ENCODE measurements around the gene ADCY2. TPM values are rescaled to one million over a fixed set of nuclear protein-coding genes. Genes with fewer than 3 reads are reported as not detected.

The ADCY2 gene
- total RNA-seq, 2 donors from 2014 or later: 8.3 to 15.1 TPM

DNA sequence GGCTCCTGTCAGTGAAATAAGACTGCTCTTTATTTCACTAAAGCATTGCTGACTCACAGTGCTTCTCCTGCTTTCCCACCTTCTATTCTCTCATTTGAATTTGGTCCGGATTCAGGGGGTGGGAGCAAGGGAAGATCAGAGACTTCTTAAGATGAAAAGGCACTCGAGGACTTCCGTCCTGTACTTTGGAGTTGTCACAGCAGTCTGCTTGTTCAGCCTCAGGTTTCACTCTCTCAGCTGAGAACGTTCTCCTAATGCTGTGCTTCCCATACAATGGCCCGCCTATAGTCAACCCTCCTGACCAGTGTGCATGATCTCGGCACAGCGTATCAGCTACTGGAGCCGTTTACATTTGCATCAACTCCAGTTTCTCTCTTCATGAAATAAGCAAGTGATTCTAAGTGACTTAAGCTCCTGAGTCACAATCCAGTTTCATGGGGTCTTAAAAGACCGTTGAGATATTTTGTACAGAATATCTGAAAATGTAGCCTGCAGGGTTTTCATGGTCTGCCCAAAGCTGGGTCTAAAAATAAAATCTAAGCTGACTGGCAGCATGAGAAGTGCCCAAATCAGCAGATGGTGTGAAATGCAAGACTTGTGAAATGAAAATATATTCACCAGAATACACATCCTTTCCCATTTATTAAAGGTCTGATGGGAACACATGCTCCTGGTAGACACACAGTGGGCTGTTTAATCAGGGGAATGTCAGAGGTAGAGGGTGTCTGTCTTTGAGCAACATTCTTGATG is 145.0 kb downstream of the ADCY2 start:
- no peak for DNase-seq (ENCODE audit: low spot score)

DNA sequence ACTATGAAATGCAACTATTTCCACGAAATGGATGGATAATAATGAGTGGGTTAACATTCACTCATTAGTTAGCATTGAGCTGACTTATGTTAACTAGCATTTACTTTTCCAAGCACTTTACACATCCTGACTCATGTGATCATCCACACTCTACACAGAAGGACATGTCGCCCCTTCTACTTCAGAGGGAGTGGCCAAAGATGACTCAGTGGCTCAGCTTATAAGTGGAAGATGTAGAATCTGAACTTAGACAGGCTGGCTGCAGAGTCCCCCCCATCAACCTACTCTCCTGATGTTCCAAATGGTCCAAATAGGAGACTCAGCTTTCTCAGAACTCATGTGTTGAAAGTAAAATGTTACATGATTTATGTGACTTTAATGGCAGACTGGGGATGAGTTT is 146.0 kb downstream of the ADCY2 start:
- intact Hi-C loops (cut with DNase I): no loop called here
- DNase-seq (ENCODE audit: low spot score): no peak

More for the DNA sequence above, 145.0 kb downstream of the ADCY2 start:
- intact Hi-C loops (cut with DNase I): no loop called here

GRCh38 chr5:7546555-7546954 is 150.6 kb downstream of the ADCY2 start:
- intact Hi-C loops (cut with DNase I): no loop called here
- no peak for DNase-seq (ENCODE audit: low spot score)

DNA sequence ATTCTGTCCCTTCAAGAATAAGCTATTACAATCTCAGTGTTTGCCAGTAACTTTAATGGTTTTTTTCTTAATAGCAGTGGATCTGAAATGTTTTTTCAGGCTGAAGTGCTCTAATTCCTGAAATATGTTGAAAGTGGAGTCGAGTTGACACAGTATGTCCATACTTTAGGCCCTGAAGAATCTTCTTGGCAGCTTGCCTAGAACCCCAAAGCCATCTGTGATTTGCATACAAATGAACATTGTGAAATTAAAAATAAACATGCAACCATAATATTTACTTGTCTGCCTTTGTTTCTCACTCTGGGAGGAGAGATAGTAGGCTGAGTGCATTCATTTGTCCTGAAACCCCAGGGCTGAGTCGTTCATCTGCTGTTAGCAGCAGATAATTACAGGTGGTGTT is 152.7 kb downstream of the ADCY2 start:
- no peak for DNase-seq (ENCODE audit: low spot score)
- intact Hi-C loops (cut with DNase I): no loop called here

DNA sequence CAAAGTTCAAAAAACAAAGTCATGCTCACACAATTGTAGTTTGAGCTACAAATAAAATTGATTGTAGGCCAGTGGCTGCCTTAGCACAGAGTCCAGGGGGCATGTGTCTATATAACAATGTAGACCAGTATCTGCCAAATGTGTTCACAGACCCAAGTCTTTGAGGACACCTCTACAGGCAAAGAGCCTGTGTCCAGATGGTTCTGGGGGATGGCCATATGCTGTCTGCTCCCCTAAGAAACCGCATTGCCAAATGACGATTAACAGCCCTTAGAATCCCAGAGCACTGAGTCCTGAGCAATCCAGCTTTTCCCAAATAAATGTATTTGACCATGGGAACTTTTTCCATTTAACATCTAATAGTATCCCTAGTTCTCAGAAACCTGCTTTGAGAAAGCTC is 169.6 kb downstream of the ADCY2 start:
- DNase-seq (ENCODE audit: low spot score): no peak
- intact Hi-C loops (cut with DNase I): loop anchor here in 1 of 2 donors (10.0 kb wide), 1 partner anchor 1151 kb away; no protein-coding TSS in a partner anchor

GRCh38 chr5:7576023-7576715 is 180.2 kb downstream of the ADCY2 start:
- no peak for DNase-seq (ENCODE audit: low spot score)
- intact Hi-C loops (cut with DNase I): no loop called here

DNA sequence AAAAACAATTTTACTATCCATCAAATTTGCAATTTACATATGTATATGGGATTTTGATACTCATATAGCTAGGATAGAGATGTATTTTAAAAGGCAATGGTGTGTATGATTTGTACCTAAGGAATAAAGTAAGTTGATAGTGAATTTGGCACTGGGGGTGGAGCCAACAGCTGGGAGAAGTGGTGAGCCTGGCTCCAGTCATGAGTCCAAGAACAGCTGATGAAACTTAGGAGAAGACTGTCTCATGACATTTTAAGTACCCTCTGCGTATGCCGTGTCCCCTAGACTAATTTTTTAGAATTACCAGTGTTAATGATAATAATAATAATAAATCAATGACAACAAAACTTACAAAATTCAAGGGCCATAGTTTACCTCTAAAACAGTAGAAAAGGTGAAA is 181.4 kb downstream of the ADCY2 start:
- intact Hi-C loops (cut with DNase I): no loop called here
- no peak for DNase-seq (ENCODE audit: low spot score)

- no peak for DNase-seq (ENCODE audit: low spot score)
- intact Hi-C loops (cut with DNase I): no loop called here
Observed at GRCh38 chr5:7578071-7578470, 182.1 kb downstream of the ADCY2 start.

GRCh38 chr5:7584749-7585148 is 188.8 kb downstream of the ADCY2 start:
- intact Hi-C loops (cut with DNase I): no loop called here

DNA sequence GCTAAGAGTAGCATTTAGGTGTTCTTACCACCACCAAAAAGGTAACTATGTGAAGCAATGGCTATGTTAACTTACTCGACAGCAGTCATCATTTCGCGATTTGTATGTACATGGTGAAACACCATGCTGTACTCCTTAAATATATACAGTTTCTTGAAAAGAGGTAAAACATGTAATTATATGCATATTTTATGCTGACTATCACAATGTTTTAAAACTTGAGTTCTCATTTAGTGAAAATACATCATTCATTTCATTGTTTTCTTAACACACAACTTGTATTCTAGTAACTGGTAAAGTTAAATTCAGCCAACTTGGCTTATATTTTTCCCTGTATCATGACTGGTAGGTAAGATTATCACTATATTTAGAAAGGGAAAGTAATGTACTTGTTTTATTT is 189.9 kb downstream of the ADCY2 start:
- no peak for DNase-seq (ENCODE audit: low spot score)
- intact Hi-C loops (cut with DNase I): no loop called here

More at GRCh38 chr5:7584749-7585148, 188.8 kb downstream of the ADCY2 start:
- DNase-seq (ENCODE audit: low spot score): no peak

DNA sequence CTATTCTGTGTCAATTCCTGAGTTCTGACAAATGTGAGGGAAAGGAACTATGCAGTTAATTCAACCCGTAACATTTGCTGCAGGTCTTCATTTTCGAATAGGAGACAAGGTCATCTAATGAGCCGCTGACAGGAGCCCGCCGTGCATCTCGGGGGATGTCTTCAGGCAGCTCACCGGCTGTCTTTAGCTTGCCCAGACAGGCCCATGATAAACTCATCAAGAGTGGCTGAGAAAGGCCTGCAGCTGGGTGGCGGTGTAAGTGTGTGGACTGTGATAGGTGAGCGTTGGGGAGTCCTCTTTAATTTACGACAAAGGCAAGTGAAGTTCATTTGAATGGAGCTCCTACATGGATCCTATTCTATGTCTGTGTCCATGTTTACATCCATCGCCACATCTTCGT is 190.5 kb downstream of the ADCY2 start:
- intact Hi-C loops (cut with DNase I): no loop called here
- DNase-seq (ENCODE audit: low spot score): no peak

DNA sequence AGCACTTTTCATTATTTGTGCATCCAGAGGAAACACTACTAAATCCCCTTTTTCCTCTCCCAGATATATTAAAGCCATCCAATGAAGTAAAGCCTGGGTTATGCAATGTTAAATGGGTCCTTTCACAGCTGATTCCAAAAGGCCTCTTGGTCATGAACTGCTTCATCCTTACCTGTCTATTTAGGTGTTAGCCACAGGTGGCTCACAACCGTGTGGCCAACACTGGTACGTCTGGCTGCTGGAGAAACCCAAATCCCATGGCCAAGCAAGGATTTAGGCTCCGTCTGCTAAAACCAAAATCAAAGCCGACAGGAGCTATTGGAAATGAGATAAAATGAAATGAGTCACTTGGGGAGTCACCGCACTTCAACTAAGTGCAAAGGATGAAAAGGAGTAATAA is 193.9 kb downstream of the ADCY2 start:
- intact Hi-C loops (cut with DNase I): no loop called here

DNA sequence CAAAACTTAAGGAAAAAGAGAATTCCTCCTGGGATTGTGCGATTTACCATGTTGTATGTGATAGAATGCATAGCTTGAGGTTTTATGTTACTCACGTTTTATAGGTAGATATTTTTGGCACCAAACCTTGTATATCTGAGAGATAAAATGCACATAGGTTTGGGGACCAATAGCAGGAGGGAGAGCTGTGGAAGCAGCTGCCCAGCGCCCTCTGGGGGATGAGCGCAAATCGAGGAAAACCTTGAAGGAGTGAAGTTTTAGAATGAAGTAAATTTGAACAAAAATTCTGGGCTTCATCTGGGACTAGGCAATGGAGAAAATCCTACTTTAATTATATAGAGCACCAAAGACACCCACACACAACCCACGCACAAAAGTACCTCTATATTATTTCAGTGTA is 197.0 kb downstream of the ADCY2 start:
- intact Hi-C loops (cut with DNase I): no loop called here
- no peak for DNase-seq (ENCODE audit: low spot score)

More for the DNA sequence above, 193.9 kb downstream of the ADCY2 start:
- DNase-seq (ENCODE audit: low spot score): no peak

DNA sequence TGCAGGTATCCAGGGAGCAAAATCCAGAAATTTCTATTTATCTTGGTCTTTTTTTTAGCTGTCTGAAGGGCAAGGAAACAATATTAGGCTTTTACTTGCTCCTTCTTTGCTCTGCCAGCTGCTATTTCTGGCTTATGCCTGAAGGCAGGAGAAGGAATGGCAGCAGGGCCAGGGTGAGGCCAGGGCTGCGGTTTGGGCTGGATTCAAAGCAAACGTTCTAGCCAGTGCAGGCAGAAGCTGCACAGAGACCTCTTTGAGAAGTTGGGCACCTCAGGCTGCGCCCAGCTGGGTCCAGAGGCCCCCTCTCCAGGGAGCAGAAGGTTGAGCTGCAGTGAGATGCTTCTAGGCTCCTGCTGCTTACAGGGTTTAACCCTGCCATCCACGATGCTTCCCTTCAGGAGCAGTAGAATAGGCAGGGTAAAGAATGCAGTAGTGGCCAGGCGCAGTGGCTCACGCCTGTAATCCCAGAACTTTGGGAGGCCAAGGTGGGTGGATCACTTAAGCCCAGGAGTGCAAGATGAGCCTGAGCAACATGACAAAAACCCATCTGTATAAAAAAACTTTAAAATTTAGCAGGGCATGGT is 201.2 kb downstream of the ADCY2 start:
- DNase-seq (ENCODE audit: low spot score): no peak
- intact Hi-C loops (cut with DNase I): no loop called here

DNA sequence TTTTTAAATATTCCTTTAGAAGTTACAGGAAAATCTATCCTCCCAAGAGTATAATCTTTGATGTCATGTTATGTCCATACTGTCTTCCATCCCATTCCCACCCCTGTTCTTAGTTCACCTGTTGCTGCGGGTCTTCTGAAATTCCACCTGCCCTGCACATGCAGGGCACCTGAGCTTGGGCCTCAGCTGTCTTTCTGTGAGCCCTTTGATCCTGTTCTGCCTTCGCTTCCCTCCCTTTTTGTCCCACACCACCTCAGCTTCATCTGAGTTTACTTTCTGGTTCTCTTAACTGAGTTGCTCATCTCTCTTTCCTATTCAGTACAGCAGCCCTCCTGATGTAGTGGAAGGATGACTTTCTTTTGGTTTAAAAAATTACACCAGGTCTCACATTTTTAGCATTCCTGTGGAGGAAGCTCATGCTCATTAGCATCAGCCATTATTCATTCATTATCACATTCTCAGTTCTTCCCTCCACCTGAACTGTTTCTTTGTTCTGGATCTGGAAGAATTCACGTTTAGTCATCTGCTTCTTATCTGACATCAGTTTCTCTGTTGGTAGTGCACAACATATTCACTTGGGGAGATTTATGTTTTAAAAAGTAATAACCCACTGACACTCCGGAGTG is 211.0 kb downstream of the ADCY2 start:
- intact Hi-C loops (cut with DNase I): no loop called here
- no peak for DNase-seq (ENCODE audit: low spot score)

DNA sequence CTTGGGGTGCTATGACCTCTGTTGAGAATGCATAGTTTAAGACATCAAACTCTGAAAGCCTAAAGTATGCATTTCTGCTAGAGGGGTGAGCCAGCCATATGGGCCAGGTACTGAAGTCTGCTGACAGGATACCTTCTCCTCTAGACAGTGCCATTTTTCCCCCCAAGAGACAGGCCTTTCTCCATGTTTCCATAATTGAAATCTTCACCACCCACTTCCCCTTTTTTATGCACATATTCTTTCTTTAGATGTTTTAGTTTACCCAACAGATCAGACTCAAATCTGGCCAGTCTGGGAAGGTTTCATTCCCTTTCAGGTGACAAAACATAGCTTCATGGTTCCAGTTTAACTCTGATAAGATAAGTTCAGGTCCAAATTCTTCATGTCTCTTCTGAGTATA is 212.8 kb downstream of the ADCY2 start:
- intact Hi-C loops (cut with DNase I): no loop called here
- DNase-seq (ENCODE audit: low spot score): no peak

- intact Hi-C loops (cut with DNase I): no loop called here
- DNase-seq (ENCODE audit: low spot score): no peak
Observed at GRCh38 chr5:7609726-7610125, 213.8 kb downstream of the ADCY2 start.

- intact Hi-C loops (cut with DNase I): no loop called here
- no peak for DNase-seq (ENCODE audit: low spot score)
Observed at GRCh38 chr5:7610531-7611177, 214.7 kb downstream of the ADCY2 start.

DNA sequence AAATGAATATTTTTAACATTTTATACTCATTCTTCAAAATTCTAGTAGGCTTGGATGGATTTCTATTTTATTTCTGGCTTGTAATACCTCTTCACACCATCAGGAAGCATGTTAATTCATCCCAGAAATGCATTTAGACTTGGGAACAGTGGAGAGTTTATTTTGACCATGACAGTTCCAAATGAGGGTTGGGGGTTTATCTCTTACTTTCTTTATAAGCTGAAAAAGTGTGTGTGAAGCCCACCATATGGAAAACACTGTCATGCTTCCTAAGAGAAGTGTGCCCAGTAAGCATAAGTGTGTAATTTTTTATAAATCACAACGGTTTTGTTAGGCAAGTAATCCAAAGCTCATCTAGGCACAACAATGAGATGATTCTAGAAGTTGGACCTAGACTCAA is 215.6 kb downstream of the ADCY2 start:
- intact Hi-C loops (cut with DNase I): no loop called here
- DNase-seq (ENCODE audit: low spot score): no peak
